ENCODE results near the gene EIPR1.

EIPR1 gene

DNA sequence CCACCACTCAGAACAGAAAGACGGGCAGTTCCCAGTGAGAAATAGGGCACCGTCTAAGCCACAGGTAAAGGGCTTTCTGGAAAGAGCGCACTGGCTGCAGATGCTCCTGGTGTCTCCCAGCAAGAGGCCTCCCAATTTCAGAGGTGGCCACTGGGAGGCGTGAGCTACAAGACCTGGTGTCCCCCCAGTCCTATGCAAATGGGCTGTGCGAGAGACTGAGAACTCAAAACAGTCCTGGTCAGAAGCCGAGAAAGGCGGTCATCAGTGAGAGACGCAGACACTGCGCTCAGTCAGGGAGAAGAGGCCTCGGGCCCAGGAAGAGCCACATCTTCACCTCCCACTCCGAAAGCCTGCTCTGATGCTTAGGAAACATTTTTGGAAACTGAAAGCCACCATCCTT, 179.5 kb downstream of the EIPR1 start:
- no peak overlapping the region for H3K27ac ChIP-seq
- TF ChIP-seq, protein P1, sequence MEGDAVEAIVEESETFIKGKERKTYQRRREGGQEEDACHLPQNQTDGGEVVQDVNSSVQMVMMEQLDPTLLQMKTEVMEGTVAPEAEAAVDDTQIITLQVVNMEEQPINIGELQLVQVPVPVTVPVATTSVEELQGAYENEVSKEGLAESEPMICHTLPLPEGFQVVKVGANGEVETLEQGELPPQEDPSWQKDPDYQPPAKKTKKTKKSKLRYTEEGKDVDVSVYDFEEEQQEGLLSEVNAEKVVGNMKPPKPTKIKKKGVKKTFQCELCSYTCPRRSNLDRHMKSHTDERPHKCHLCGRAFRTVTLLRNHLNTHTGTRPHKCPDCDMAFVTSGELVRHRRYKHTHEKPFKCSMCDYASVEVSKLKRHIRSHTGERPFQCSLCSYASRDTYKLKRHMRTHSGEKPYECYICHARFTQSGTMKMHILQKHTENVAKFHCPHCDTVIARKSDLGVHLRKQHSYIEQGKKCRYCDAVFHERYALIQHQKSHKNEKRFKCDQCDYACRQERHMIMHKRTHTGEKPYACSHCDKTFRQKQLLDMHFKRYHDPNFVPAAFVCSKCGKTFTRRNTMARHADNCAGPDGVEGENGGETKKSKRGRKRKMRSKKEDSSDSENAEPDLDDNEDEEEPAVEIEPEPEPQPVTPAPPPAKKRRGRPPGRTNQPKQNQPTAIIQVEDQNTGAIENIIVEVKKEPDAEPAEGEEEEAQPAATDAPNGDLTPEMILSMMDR (conservative IDR thresholded peaks at IDR 0.05) = no peak

DNA sequence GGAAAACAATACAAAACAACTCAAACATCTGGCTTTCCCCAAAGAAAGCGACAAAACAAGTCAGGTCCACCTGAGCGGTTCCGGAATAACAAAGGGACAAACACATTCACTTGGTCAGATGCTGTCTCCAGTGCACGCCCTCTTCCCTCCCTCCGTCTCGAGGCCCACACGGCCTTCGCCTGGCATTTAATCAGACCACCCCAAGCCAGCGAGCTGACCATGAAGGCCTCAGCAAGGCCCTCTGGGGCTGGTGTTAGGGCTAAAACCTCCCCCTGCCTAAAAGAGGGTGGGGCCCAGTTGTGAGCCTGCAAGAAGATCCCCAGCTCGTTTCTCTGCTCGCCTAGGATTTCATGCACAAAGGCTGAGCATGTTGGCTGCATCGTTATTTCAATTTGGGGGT, 180.3 kb downstream of the EIPR1 start:
- TF ChIP-seq, protein P1 (conservative IDR thresholded peaks at IDR 0.05) = no peak
- H3K27ac ChIP-seq = no peak overlapping the region

DNA sequence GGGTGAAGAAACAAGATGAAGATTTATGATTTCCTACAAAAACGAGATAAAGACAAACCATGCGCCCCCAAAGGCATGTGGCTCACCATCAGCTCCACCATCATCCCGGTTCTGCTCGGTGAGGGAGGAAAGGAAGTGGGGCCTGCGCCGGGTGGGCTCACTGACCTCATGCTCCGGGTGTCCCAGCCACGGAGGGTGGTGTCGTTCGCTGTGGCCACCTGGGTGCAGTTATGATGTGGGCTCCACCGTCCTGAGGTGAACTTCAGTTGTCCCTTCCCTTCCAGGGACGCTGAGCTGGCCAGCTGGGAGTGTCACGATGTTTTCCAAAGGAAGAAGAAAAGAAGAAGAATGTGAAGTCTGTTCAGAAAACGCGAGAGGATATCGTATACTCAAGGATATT, 180.9 kb downstream of the EIPR1 start:
- H3K27ac ChIP-seq = no peak overlapping the region

DNA sequence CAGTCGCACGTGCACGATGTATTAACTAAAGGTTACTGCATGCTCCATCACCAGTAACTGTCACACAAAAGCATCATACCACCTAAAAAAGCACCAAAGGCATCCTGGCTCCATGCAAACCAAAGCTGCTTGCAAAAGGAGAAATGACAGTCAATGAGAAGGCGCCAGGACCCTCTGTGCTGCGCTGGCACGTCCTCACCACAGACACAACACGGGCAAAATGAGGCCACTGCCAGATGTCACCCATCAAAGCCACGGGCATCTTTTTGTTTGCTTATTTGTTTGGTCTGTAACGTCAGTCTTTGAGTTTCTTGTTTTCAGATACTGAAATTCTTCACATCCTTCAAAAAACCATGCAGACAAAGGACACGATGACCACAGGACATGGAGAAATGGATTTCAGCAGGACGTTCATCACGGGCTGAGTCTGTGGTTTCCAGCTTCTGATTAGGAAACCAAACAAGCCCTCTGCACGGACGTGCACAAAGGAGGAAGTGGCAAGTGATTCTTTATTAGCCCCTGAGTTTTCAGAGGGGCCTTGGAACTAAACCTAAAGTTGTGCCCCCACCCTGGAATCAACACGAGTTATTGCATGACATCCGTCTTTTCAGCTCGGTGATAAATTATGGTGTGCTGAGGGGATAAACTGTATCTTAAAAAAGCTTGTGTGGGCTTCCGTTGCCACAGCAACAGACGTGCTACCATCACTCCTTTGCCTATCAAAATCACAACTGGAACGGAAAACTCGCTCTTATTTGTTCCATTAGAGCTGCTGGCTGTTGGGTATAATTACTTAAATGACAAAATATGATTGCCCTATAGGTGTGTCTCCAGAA, 181.8 kb downstream of the EIPR1 start:
- TF ChIP-seq, protein P1 (conservative IDR thresholded peaks at IDR 0.05) = no peak
- H3K27ac ChIP-seq = no peak overlapping the region

More for the DNA sequence above, 180.9 kb downstream of the EIPR1 start:
- TF ChIP-seq, protein P1 (conservative IDR thresholded peaks at IDR 0.05) = no peak

DNA sequence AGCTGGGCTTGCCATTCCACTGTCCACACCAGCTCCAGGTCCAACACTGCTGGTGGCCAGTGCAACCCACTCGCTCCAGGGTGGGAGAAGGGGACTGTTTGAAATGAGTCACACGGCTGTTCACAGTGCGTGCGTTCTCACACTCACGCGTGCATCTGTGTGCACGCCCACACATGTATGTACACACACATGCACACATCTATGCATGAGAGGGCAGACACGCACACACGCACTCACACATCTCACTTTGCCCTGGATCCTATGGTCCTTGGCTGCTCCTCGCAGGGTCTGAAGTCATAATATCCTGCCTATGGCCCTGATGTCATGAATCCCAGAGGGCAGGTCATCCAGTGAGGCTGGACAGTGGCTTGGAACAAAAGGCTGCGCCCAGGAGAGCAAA, 182.8 kb downstream of the EIPR1 start:
- TF ChIP-seq, protein P1 (conservative IDR thresholded peaks at IDR 0.05) = no peak
- H3K27ac ChIP-seq = no peak overlapping the region

DNA sequence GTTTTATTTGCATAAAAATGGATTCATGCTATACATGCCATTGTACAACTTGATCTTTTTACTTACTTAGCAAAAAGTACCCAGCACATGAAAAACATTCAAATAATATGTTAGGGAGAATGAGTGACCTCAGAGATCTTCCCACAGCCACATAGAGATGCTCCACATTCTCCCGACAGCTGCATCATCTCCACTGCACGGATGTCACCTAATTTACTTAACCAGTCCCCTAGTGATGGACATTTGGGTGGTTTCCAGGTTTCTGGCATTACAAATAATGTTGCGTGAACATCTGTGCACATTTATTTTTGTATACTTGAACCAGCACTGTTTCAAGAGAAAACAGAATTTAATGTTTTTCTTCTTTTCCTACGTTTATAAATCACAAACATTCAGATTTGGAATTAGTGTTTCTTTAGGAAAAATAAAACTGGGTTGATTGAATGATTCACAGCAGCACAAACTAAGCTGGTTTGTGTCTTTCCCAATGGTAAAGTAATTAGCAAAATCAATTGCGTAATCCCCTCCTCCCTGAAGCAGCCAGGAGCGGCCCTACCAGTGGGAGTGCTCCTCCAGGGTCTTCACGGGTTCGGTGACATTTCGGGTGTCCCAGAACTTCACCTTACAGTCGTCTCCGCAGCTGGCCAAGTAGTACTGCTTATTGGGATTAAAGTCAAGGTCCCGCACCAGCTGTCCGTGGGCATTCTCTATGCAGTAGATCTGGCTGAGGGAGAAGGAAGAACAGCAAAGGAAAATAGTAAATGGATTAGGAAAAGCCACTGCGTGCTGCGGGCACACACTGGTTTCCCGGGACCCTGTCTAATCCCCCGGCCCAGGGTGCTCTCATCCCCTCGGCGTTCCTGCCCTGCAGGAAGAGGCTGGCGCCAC, 183.9 kb downstream of the EIPR1 start:
- H3K27ac ChIP-seq = no peak overlapping the region

DNA sequence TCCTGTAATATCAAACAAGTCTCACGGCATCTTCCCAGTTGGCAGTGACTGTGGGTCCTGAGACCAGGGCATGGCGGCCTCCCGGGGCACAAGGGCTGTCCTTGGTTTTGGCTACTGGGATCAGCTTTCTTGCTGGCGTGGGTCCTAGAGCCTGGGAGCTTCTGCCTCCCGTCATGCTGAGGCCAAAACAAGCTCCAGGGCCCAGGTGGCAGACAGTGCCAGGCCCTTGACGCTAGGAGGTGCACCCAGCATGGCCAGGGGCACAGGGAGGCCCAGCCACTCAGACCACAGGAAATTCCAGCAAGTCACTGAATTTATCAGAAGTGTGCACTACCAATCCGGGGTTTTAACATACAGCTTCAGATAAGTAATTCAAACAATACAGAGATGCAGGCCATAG, 184.7 kb downstream of the EIPR1 start:
- TF ChIP-seq, protein P1 (conservative IDR thresholded peaks at IDR 0.05) = no peak
- H3K27ac ChIP-seq = no peak overlapping the region

More for the DNA sequence above, 183.9 kb downstream of the EIPR1 start:
- TF ChIP-seq, protein P1 (conservative IDR thresholded peaks at IDR 0.05) = no peak
